ENCODE measurements around the gene RANBP10. TPM values are rescaled to one million over a fixed set of nuclear protein-coding genes. Genes with fewer than 3 reads are reported as not detected.

Gene RANBP10
- total and polyA plus RNA-seq, 2 of the 13 experiments (the other 11 are each of a cell fraction or from before 2014, with no cell fraction given), result 9.2 to 22.7 TPM

DNA sequence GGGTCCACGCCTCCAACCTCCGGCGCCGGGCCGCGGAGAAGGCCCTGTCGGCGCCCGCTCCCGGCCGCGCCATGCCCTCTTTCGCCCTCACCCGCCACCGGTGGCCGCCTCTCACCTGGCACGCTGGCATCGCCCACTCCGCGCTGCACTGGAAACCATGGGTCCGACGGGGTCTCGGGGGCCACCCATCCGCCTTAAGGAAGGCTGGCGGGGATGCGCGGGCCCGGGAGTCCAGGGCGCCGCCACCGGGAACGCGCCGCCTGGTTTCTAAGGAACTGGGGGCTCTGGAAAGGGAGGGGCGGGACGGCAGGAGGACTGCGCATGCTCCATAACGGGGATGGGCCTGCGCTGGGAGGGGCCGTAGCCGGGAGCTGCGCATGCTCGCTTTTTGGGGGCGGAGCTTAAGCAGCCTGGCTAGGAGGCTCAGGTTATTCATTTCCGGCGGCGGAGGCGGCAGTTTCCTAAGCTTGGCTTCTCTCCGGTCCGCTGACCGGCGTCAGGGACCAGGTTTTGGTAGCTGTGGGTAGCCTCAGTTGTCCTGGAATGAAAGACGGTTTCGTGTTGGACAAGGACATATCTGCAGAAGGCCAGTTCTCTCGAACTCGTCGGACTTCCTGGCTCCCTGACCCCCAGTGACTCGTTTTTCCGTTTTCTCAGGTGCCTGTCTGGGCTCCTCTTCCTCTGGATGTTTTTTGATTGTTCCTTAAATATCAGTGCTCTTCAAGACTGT, 87.1 kb downstream of the RANBP10 start, which contains the start of gene GFOD2 (continued):
- TF ChIP-seq, protein P1, sequence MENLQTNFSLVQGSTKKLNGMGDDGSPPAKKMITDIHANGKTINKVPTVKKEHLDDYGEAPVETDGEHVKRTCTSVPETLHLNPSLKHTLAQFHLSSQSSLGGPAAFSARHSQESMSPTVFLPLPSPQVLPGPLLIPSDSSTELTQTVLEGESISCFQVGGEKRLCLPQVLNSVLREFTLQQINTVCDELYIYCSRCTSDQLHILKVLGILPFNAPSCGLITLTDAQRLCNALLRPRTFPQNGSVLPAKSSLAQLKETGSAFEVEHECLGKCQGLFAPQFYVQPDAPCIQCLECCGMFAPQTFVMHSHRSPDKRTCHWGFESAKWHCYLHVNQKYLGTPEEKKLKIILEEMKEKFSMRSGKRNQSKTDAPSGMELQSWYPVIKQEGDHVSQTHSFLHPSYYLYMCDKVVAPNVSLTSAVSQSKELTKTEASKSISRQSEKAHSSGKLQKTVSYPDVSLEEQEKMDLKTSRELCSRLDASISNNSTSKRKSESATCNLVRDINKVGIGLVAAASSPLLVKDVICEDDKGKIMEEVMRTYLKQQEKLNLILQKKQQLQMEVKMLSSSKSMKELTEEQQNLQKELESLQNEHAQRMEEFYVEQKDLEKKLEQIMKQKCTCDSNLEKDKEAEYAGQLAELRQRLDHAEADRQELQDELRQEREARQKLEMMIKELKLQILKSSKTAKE (CRISPR knock-in tag; IDR thresholded peaks at IDR 0.05; ENCODE audit: borderline replicate concordance), result no peak
- TF ChIP-seq RAD21 (CRISPR knock-in tag; IDR thresholded peaks at IDR 0.05) (peak; percentile 23; the same call in 1 of the 2 replicates), SETDB1 (CRISPR knock-in tag; IDR thresholded peaks at IDR 0.05; ENCODE audit: borderline replicate concordance) (no peak), SRSF9 (IDR thresholded peaks at IDR 0.05; ENCODE audit: borderline replicate concordance, insufficient read depth, low read depth, low read length, poor library complexity, severe bottlenecking) (no peak), FOXJ3 (CRISPR knock-in tag; IDR thresholded peaks at IDR 0.05; ENCODE audit: borderline replicate concordance) (no peak), HOXA7 (CRISPR knock-in tag; IDR thresholded peaks at IDR 0.05) (no peak), MIXL1 (CRISPR knock-in tag; IDR thresholded peaks at IDR 0.05) (peak; percentile 73; the same call in 1 of the 2 replicates), CHCHD3 (CRISPR knock-in tag; IDR thresholded peaks at IDR 0.05) (no peak), NFYC (CRISPR knock-in tag; IDR thresholded peaks at IDR 0.05) (peak; percentile 24; the same call in 1 of the 2 replicates), ZMYM2 (CRISPR knock-in tag; IDR thresholded peaks at IDR 0.05) (no peak), ARID2 (CRISPR knock-in tag; IDR thresholded peaks at IDR 0.05; ENCODE audit: borderline replicate concordance) (no peak), MBNL3 (CRISPR knock-in tag; conservative IDR thresholded peaks at IDR 0.05) (no peak), SMARCE1 (IDR thresholded peaks at IDR 0.05; ENCODE audit: borderline replicate concordance) (no peak), FLYWCH1 (CRISPR knock-in tag; IDR thresholded peaks at IDR 0.05) (no peak)
- TF ChIP-seq, protein P2, sequence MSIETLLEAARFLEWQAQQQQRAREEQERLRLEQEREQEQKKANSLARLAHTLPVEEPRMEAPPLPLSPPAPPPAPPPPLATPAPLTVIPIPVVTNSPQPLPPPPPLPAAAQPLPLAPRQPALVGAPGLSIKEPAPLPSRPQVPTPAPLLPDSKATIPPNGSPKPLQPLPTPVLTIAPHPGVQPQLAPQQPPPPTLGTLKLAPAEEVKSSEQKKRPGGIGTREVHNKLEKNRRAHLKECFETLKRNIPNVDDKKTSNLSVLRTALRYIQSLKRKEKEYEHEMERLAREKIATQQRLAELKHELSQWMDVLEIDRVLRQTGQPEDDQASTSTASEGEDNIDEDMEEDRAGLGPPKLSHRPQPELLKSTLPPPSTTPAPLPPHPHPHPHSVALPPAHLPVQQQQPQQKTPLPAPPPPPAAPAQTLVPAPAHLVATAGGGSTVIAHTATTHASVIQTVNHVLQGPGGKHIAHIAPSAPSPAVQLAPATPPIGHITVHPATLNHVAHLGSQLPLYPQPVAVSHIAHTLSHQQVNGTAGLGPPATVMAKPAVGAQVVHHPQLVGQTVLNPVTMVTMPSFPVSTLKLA (IDR thresholded peaks at IDR 0.05), result peak; percentile 5; the same call in 1 of the 2 replicates
- TF ChIP-seq, protein P3, sequence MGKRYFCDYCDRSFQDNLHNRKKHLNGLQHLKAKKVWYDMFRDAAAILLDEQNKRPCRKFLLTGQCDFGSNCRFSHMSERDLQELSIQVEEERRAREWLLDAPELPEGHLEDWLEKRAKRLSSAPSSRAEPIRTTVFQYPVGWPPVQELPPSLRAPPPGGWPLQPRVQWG (CRISPR knock-in tag; IDR thresholded peaks at IDR 0.05; ENCODE audit: borderline replicate concordance, low read depth), result no peak
- TF ChIP-seq, protein P4, sequence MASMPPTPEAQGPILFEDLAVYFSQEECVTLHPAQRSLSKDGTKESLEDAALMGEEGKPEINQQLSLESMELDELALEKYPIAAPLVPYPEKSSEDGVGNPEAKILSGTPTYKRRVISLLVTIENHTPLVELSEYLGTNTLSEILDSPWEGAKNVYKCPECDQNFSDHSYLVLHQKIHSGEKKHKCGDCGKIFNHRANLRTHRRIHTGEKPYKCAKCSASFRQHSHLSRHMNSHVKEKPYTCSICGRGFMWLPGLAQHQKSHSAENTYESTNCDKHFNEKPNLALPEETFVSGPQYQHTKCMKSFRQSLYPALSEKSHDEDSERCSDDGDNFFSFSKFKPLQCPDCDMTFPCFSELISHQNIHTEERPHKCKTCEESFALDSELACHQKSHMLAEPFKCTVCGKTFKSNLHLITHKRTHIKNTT (CRISPR knock-in tag; IDR thresholded peaks at IDR 0.05), result no peak
- TF ChIP-seq, protein P5, sequence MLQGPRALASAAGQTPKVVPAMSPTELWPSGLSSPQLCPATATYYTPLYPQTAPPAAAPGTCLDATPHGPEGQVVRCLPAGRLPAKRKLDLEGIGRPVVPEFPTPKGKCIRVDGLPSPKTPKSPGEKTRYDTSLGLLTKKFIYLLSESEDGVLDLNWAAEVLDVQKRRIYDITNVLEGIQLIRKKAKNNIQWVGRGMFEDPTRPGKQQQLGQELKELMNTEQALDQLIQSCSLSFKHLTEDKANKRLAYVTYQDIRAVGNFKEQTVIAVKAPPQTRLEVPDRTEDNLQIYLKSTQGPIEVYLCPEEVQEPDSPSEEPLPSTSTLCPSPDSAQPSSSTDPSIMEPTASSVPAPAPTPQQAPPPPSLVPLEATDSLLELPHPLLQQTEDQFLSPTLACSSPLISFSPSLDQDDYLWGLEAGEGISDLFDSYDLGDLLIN (CRISPR knock-in tag; IDR thresholded peaks at IDR 0.05; ENCODE audit: borderline replicate concordance), result peak; percentile 86; the same call in 1 of the 2 replicates
- TF ChIP-seq, protein P6, sequence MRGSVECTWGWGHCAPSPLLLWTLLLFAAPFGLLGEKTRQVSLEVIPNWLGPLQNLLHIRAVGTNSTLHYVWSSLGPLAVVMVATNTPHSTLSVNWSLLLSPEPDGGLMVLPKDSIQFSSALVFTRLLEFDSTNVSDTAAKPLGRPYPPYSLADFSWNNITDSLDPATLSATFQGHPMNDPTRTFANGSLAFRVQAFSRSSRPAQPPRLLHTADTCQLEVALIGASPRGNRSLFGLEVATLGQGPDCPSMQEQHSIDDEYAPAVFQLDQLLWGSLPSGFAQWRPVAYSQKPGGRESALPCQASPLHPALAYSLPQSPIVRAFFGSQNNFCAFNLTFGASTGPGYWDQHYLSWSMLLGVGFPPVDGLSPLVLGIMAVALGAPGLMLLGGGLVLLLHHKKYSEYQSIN (CRISPR knock-in tag; IDR thresholded peaks at IDR 0.05; ENCODE audit: borderline replicate concordance), result no peak

Data from HepG2 (cell line).